GM23338 (cell line): ENCODE results near the gene LRRC57. TPM values are rescaled to one million over a fixed set of nuclear protein-coding genes. Genes with fewer than 3 reads are reported as not detected.

Experiments used
- ATAC-seq: fragments of 200-7000 bp; cut with Tn5 transposase; 3 replicates; pipeline ENCODE4 v1.9.1; 2020
- DNase-seq: peaks from one replicate; pipeline ENCODE4 v3.0.0-alpha.2; 2015; ENCODE audit warnings: low spot score
- H2AFZ ChIP-seq: fragments of 200-600 bp; sonication (generic); 2 replicates; pipeline ENCODE4 v1.8.0; 2016; ENCODE audit warnings: antibody characterized with exemption, mild to moderate bottlenecking, moderate library complexity
- H3F3A ChIP-seq: fragments of 200-600 bp; sonication (generic); replicated peaks from 2 replicates; pipeline ENCODE4 v1.8.0; 2017; ENCODE audit warnings: antibody characterized with exemption, mixed run types, low read depth
- H3K27ac ChIP-seq: fragments of 200-600 bp; sonication (generic); 2 replicates; pipeline ENCODE4 v1.6.1; 2016; ENCODE audit warnings: low read depth
- H3K27me3 ChIP-seq: fragments of 200-600 bp; sonication (generic); 2 replicates; pipeline ENCODE4 v1.8.0; 2016; ENCODE audit warnings: mild to moderate bottlenecking, mixed run types, moderate library complexity; ENCODE audit not compliant: insufficient read depth
- H3K36me3 ChIP-seq: fragments of 200-600 bp; sonication (generic); 2 replicates; pipeline ENCODE4 v1.8.0; 2016; ENCODE audit warnings: mild to moderate bottlenecking; ENCODE audit not compliant: insufficient read depth
- H3K4me1 ChIP-seq: fragments of 200-600 bp; sonication (generic); 2 replicates; pipeline ENCODE4 v1.8.0; 2016; ENCODE audit warnings: mild to moderate bottlenecking, moderate library complexity; ENCODE audit not compliant: insufficient read depth
- H3K4me2 ChIP-seq: fragments of 200-600 bp; sonication (generic); 2 replicates; pipeline ENCODE4 v1.7.1; 2017; ENCODE audit warnings: mixed run types
- H3K4me3 ChIP-seq: fragments of 200-600 bp; sonication (generic); 2 replicates; pipeline ENCODE4 v1.6.1; 2016; ENCODE audit warnings: mixed run types
- H3K79me2 ChIP-seq: fragments of 200-600 bp; sonication (generic); replicated peaks from 2 replicates; pipeline ENCODE4 v1.8.0; 2017; ENCODE audit warnings: mild to moderate bottlenecking; ENCODE audit not compliant: insufficient read depth
- H3K9me2 ChIP-seq: fragments of 200-600 bp; sonication (generic); 2 replicates; pipeline ENCODE4 v1.8.0; 2017; ENCODE audit not compliant: insufficient read depth
- H4K20me1 ChIP-seq: fragments of 200-600 bp; sonication (generic); replicated peaks from 2 replicates; pipeline ENCODE4 v1.8.0; 2017; ENCODE audit warnings: mild to moderate bottlenecking; ENCODE audit not compliant: insufficient read depth
- H3K27ac Mint-ChIP-seq: 2 replicates; pipeline ENCODE4 v1.8.0; 2020; ENCODE audit warnings: inconsistent platforms, mild to moderate bottlenecking, moderate library complexity, mixed read lengths
- H3K27me3 Mint-ChIP-seq: 3 replicates; pipeline ENCODE4 v1.8.0; 2022; ENCODE audit warnings: low read depth, mild to moderate bottlenecking, moderate library complexity, mixed read lengths, inconsistent platforms; ENCODE audit not compliant: insufficient read depth, poor library complexity
- H3K36me3 Mint-ChIP-seq: 3 replicates; pipeline ENCODE4 v1.8.0; 2021; ENCODE audit warnings: low read depth, mild to moderate bottlenecking, inconsistent platforms, moderate library complexity, mixed read lengths
- H3K4me1 Mint-ChIP-seq: 3 replicates; pipeline ENCODE4 v1.8.0; 2020; ENCODE audit warnings: mild to moderate bottlenecking, inconsistent platforms, mixed read lengths
- H3K4me3 Mint-ChIP-seq: 3 replicates; pipeline ENCODE4 v1.8.0; 2021; ENCODE audit warnings: moderate library complexity, mild to moderate bottlenecking, inconsistent platforms, mixed read lengths
- H3K9me3 Mint-ChIP-seq: 3 replicates; pipeline ENCODE4 v1.8.0; 2020; ENCODE audit warnings: moderate library complexity, mild to moderate bottlenecking, inconsistent platforms, mixed read lengths
- CREB1 ChIP-seq: fragments of 250-450 bp; sonication (Bioruptor Pico); IDR thresholded peaks from 2 replicates; pipeline ENCODE4 v1.5.0; 2020; ENCODE audit warnings: low read depth, mild to moderate bottlenecking, moderate library complexity
- EZH2 ChIP-seq: fragments of 200-600 bp; sonication (generic); IDR thresholded peaks from one replicate; pipeline ENCODE4 v1.8.0; 2017; ENCODE audit warnings: antibody characterized with exemption, mild to moderate bottlenecking, low read depth; ENCODE audit not compliant: unreplicated experiment
- JUNB ChIP-seq: IDR thresholded peaks from one replicate; pipeline ENCODE4 v1.6.1; 2016; ENCODE audit warnings: antibody characterized with exemption; ENCODE audit not compliant: unreplicated experiment
- NANOG ChIP-seq: IDR thresholded peaks from 2 replicates; pipeline ENCODE4 v1.6.1; 2016; ENCODE audit warnings: antibody characterized with exemption, borderline replicate concordance
- POLR2AphosphoS5 ChIP-seq: IDR thresholded peaks from 2 replicates; pipeline ENCODE4 v1.6.1; 2016; ENCODE audit warnings: antibody characterized with exemption, low read depth
- STAT1 ChIP-seq: IDR thresholded peaks from one replicate; pipeline ENCODE4 v1.6.1; 2016; ENCODE audit warnings: antibody characterized with exemption; ENCODE audit not compliant: unreplicated experiment
- ZNF331 ChIP-seq: fragments of 250-450 bp; sonication (Bioruptor Pico); IDR thresholded peaks from 2 replicates; pipeline ENCODE4 v1.5.0; 2020; ENCODE audit warnings: low read depth, mild to moderate bottlenecking, moderate library complexity
- polyA plus RNA-seq: library from polyadenylated mRNA; unstranded; fragments of >200 nt; fragmentation: Nextera tagmentation; extraction: Ambion mirVana; gene quantifications from 2 replicates; pipeline ENCODE4 v1.2.1, GENCODE V29; 2016
- total RNA-seq: library from RNA; depleted of rRNA; stranded (reverse); fragments of >200 nt; shearing (Covaris generic); gene quantifications from 2 replicates; pipeline ENCODE4 v1.2.3, GENCODE V29; 2014
- TF ChIP-seq, protein P1 (sequence below): fragments of 250-450 bp; sonication (Bioruptor Pico); IDR thresholded peaks from 2 replicates; pipeline ENCODE4 v1.5.0; 2020; ENCODE audit warnings: mild to moderate bottlenecking, moderate library complexity
- TF ChIP-seq, protein P2 (sequence below), 2 experiments: fragments of 200-600 bp in 1 of 2; sonication (generic) in 1 of 2; conservative IDR thresholded peaks; 2 replicates each; pipeline versions ENCODE4 v1.5.1 to v1.6.1; 2016 to 2017; ENCODE audit warnings: antibody characterized with exemption in 2 of 2, low read depth in 2 of 2, mild to moderate bottlenecking in 2 of 2, moderate library complexity in 1 of 2

LRRC57 gene
- total and polyA plus RNA-seq, 2 experiments from 2014 or later, result 5.4 to 9.0 TPM

DNA sequence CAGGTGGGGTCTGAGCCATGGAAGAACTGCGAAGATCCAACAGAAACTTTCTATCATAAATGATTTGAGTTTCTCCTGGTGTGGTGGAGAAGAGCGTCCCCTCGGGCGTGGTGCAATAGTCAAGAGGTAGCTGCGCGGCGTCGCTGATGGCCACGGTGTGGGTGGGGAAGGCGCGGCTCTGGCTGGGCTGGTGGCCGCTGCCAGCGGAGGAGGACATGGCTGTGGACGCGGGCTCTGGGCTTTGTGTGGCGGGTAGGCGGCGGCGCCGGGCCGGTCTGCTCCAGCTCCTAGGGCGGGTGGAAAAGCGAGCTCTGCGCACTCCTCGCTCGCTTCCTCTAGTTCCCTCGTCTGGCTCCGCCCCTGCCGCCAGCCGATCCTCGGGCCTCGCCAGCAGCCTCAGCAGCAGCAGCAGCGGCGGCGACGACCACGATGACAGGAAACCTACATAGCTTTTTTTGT lies 32.7 kb upstream of the LRRC57 start:
- Histone ChIP-seq H3K27ac (no peak overlapping the region), H2AFZ (peak overlapping the region; percentile 89; the same call in 1 of the 2 replicates), H3K9me2 (no peaks in the 10 kb centered on the region), H3F3A (peaks cover 3% of the 10 kb centered on the region; the same call in 1 of the 2 replicates), H3K27me3 (peaks cover 57% of the 10 kb centered on the region), H3K4me2 (peak overlapping the region; percentile 85), H3K4me1 (peaks cover 29% of the 10 kb centered on the region), H3K36me3 (no peaks in the 10 kb centered on the region), H3K4me3 (peak overlapping the region; percentile 62), H4K20me1 (peaks cover 18% of the 10 kb centered on the region; the same call in 1 of the 2 replicates), H3K79me2 (peaks cover 8% of the 10 kb centered on the region)
- no peaks in the 10 kb centered on the region for H3K9me3 Mint-ChIP-seq
- H3K27me3 Mint-ChIP-seq, result peaks cover 28% of the 10 kb centered on the region
- H3K27ac Mint-ChIP-seq, result peak overlapping the region; percentile 25; the same call in 1 of the 2 replicates
- peak; percentile 44 for TF ChIP-seq POLR2AphosphoS5
- no peak for TF ChIP-seq CREB1 (CRISPR knock-in tag)
- no peak for TF ChIP-seq NANOG
- TF ChIP-seq, protein P1, sequence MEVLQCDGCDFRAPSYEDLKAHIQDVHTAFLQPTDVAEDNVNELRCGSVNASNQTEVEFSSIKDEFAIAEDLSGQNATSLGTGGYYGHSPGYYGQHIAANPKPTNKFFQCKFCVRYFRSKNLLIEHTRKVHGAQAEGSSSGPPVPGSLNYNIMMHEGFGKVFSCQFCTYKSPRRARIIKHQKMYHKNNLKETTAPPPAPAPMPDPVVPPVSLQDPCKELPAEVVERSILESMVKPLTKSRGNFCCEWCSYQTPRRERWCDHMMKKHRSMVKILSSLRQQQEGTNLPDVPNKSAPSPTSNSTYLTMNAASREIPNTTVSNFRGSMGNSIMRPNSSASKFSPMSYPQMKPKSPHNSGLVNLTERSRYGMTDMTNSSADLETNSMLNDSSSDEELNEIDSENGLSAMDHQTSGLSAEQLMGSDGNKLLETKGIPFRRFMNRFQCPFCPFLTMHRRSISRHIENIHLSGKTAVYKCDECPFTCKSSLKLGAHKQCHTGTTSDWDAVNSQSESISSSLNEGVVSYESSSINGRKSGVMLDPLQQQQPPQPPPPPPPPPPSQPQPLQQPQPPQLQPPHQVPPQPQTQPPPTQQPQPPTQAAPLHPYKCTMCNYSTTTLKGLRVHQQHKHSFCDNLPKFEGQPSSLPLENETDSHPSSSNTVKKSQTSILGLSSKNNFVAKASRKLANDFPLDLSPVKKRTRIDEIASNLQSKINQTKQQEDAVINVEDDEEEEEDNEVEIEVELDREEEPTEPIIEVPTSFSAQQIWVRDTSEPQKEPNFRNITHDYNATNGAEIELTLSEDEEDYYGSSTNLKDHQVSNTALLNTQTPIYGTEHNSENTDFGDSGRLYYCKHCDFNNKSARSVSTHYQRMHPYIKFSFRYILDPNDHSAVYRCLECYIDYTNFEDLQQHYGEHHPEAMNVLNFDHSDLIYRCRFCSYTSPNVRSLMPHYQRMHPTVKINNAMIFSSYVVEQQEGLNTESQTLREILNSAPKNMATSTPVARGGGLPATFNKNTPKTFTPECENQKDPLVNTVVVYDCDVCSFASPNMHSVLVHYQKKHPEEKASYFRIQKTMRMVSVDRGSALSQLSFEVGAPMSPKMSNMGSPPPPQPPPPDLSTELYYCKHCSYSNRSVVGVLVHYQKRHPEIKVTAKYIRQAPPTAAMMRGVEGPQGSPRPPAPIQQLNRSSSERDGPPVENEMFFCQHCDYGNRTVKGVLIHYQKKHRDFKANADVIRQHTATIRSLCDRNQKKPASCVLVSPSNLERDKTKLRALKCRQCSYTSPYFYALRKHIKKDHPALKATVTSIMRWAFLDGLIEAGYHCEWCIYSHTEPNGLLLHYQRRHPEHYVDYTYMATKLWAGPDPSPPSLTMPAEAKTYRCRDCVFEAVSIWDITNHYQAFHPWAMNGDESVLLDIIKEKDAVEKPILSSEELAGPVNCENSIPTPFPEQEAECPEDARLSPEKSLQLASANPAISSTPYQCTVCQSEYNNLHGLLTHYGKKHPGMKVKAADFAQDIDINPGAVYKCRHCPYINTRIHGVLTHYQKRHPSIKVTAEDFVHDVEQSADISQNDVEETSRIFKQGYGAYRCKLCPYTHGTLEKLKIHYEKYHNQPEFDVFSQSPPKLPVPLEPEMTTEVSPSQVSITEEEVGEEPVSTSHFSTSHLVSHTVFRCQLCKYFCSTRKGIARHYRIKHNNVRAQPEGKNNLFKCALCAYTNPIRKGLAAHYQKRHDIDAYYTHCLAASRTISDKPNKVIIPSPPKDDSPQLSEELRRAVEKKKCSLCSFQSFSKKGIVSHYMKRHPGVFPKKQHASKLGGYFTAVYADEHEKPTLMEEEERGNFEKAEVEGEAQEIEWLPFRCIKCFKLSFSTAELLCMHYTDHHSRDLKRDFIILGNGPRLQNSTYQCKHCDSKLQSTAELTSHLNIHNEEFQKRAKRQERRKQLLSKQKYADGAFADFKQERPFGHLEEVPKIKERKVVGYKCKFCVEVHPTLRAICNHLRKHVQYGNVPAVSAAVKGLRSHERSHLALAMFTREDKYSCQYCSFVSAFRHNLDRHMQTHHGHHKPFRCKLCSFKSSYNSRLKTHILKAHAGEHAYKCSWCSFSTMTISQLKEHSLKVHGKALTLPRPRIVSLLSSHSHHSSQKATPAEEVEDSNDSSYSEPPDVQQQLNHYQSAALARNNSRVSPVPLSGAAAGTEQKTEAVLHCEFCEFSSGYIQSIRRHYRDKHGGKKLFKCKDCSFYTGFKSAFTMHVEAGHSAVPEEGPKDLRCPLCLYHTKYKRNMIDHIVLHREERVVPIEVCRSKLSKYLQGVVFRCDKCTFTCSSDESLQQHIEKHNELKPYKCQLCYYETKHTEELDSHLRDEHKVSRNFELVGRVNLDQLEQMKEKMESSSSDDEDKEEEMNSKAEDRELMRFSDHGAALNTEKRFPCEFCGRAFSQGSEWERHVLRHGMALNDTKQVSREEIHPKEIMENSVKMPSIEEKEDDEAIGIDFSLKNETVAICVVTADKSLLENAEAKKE (CRISPR knock-in tag), result no peak
- DNase-seq (peak; percentile 95), ATAC-seq (peak; percentile 97)
- no peaks in the 10 kb centered on the region for H3K36me3 Mint-ChIP-seq
- peaks cover 35% of the 10 kb centered on the region for H3K4me1 Mint-ChIP-seq
- H3K4me3 Mint-ChIP-seq, result peak overlapping the region; percentile 81

DNA sequence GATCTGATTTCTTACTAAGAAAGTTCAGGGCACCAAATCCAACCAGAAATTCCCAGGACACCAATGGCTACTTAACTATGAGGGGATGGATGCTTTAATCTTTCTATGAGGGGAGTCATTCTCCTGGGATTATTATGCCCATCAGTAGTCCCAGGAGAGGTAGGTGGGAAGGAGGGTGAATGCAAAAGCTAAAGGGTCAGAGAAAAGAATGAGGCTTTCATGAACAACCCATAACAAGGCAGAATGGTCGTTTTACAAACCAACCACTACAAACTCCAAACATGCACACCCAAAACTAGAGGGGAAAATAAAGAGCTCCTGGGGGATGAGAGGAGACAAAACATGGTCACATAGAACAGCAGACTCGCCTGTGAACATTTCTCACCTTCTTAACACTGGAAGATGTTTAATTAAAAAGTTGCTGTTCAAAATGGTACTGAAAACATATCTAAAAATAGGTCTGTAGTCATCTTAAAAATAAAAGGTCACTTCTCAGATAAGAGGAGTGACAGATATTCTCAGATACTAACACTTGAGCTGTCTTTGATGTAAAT lies 30.5 kb upstream of the LRRC57 start:
- no peaks in the 10 kb centered on the region for H3K36me3 Mint-ChIP-seq
- Histone ChIP-seq H3K9me2 (no peaks in the 10 kb centered on the region), H3K79me2 (peaks cover 8% of the 10 kb centered on the region), H4K20me1 (peaks cover 20% of the 10 kb centered on the region; the same call in 1 of the 2 replicates), H3K4me1 (peaks cover 24% of the 10 kb centered on the region), H3K27me3 (peaks cover 63% of the 10 kb centered on the region), H2AFZ (no peak overlapping the region), H3K27ac (no peak overlapping the region), H3K4me3 (no peak overlapping the region), H3K36me3 (no peaks in the 10 kb centered on the region), H3F3A (peaks cover 8% of the 10 kb centered on the region), H3K4me2 (no peak overlapping the region)
- H3K9me3 Mint-ChIP-seq, result no peaks in the 10 kb centered on the region
- DNase-seq (no peak), ATAC-seq (no peak)
- no peak overlapping the region for H3K4me3 Mint-ChIP-seq
- H3K4me1 Mint-ChIP-seq, result peaks cover 34% of the 10 kb centered on the region
- peaks cover 39% of the 10 kb centered on the region for H3K27me3 Mint-ChIP-seq
- H3K27ac Mint-ChIP-seq, result no peak overlapping the region
- TF ChIP-seq EZH2 (no peak), ZNF331 (no peak), STAT1 (no peak), NANOG (no peak), JUNB (no peak), POLR2AphosphoS5 (no peak)
- TF ChIP-seq, protein P2, sequence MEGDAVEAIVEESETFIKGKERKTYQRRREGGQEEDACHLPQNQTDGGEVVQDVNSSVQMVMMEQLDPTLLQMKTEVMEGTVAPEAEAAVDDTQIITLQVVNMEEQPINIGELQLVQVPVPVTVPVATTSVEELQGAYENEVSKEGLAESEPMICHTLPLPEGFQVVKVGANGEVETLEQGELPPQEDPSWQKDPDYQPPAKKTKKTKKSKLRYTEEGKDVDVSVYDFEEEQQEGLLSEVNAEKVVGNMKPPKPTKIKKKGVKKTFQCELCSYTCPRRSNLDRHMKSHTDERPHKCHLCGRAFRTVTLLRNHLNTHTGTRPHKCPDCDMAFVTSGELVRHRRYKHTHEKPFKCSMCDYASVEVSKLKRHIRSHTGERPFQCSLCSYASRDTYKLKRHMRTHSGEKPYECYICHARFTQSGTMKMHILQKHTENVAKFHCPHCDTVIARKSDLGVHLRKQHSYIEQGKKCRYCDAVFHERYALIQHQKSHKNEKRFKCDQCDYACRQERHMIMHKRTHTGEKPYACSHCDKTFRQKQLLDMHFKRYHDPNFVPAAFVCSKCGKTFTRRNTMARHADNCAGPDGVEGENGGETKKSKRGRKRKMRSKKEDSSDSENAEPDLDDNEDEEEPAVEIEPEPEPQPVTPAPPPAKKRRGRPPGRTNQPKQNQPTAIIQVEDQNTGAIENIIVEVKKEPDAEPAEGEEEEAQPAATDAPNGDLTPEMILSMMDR (conservative IDR thresholded peaks at IDR 0.05; ENCODE audit: low read depth in 2 of 2), result no peak
